ENCODE data around the gene ASXL1.

The ASXL1 gene

DNA sequence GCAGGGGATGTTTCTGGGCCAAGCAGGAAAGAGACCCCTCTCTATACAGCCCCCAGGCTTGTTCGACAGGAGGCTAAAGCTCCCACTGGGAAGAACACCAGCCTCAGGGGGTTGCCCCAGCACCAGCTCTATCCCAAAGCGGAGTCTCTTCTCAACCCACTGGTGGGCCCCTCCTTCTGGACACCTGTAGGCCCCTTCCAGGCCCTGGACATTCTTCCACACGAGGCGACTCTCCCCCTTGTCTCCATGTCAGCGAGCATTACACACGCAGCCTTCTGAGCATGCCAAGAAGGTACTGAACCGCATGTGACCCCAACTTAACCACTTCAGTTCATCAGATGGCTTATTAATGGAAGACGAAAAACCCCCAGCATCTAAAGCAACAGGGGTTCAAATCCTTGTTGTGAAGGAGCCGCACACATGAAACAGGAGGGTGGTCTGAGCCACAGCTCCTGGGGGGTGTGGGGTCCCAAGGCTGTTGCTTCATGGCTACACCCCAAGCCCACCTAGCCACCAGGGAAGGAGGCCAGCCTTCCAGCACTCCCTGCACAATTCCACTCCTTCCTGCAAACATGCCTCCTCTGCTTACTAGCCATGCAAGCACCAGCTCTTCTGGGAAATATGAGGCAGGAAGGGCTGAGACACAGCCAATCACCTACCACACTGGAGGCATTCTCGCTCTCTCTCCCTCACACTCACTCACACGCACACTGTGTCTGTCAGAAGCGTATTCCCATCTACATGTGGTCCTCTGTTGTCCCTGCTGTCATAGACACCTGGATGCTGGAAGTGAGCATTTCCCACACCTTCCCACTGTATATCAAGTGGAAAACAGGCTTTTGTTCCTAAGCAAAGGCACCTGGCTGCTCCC lies 122.5 kb downstream of the ASXL1 start:
- DNase-seq (ENCODE audit: low spot score) = no peak

DNA sequence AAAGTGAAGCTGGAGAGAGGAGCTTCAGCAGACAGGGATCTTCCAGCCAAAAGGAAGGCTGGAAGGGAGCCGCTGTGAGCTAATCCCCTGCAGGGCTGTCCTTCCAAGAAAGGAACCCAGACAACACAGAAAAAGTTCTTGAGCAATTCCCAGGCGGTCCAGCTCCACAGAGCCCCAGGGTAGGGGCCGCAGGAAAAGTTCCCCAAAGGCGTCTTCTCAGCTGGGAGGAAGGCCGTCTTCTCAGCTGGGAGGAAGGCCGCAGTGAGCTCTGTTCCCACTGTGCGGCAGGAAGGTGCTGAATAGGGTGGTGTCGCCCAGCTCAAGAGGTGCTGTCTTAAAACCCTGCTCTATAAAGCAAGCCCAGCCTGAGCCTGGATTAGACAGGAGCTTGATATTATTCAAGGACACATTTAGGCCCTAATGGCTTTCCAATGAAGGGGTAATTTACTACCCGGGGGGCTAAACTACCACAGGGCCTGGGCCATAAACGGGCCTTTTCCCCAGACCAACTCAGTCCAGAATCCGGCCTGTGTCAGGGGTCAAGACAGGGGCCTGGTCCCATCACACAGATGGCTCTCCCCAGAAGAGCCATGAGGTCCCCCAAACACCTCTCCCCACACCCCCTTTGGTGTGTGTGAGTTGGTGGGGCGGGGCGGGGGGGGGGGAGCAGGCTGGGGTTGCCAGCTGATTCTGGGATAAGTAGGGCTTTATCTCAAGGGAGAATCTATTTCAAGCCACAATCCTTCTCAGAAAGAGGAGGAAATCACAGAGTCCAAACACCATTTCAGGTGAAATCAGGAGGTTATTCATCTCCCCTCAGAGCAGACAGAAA lies 123.4 kb downstream of the ASXL1 start:
- no peak for DNase-seq (ENCODE audit: low spot score)

- DNase-seq (ENCODE audit: low spot score) = no peak
These were observed 124.0 kb downstream of the ASXL1 start for GRCh38 chr20:32482143-32482441.

DNA sequence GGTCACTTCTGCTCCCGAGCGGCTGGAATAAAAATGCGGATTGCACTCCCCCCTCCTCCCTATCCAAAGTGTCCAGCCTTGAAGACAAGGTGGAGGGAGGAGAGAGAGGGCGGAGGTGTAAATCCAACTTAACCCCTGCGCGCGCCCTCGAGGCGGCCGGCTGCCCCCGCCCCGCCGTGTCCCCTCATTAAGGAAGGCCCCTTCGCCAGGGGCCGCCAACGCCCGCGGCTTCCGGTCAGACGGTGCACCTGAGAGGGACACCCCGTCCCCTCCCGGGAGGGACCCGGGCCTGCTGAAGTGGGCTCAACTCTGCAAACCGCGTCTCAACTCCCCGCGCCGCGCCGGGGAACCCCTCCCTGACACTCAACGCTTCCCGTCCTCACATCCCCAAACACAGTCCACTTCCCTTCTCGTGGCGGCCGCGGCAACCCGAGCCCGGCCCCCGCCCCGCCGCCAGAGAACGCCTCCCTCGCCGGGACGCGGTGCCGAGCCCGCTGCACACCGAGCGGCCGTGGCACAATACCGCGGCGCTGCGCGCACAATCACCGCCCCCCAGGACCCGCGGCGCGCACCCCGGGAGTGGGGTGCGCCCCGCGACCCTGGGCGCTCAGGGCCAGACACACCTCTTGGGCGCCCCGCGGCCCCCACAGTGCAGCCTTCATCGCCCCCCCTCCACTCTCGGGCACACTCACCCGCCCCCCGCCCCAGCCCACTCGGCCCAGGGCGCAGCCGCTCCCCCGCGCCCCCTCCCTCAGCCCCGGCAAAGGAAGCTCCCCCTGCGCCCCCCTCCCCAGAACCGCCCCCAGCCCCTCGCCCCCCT lies 124.5 kb downstream of the ASXL1 start:
- peak; percentile 47 for DNase-seq (ENCODE audit: low spot score)

DNA sequence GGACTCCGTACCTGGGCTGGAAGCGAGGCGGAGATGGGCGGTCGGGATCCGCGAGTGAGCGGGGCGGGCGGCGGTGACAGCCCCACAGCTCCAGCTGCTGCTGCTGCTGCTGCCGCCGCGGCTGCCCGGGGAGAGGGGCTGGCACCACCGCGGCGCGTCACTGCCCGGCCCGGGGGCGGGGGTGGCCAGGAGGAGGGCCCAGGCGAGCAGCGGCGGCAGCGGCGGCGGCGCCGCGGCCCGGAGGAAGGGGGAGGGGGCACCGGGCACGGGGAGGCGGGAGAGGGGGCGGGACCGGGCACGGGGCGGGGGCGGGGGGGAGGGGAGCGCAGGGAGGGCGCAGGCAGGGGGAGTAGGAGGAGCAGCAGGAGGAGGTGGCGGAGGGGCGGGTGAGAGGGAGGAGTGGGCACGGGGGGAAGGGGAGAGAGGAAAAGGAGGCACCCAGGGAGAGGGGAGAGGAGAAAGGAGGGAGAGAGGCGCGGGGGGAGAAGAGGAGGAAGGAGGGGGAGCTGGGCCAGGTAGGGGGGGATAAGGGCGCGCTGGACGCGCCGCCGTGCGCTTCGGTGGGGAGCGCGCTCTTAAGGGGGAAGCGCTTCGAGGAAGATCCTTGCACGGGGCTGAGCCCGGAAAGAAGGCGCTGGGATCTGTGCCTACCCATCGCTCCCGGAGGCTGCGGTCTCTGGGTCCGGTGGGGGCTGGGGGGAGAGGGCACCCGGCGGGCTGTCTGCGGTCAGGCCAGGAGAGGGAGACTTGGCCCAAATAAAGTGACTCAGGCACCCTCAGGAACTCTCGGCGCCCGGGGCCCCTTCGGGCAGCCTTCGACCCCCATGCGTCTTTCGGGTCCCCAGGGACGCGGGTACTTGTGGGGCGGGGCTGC lies 125.5 kb downstream of the ASXL1 start:
- DNase-seq (ENCODE audit: low spot score) = peak; percentile 91

DNA sequence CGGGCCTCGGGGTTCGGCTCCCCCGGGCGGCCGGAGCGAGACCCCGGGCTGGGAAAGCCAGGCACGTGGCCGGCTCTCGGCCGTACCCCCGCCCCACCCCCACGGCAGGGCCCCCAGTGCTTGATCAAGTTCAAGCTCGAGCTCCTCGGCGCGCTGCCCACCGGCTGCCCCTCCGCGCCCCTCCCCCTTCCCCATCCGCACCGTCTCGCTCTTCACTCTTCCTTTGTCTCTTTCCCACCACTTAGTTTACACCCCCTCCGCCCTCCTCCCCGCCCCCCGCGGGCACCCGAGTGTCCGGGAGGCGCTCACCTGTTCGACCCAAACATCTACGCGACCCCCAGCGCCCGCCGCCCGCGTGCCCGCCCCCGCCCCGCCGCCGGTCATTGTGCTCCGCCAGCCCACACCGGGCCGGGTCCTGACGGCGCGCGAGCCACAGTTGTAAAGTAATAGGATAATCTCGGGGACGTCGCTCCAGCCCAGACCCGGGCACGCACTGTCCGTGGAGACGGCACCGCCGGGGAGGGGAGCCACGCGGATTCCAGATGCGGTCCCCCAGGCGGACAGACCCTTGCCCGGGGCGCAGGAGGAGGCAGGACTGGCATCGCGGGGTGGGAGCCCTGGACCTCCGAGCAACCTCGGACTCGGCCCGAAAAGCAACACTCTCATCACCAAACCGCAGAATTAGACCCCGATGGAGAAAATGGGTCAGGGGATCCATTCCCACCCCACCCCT lies 126.3 kb downstream of the ASXL1 start:
- peak; percentile 64 for DNase-seq (ENCODE audit: low spot score)

- DNase-seq (ENCODE audit: low spot score) = peak; percentile 89
These were observed 127.0 kb downstream of the ASXL1 start for GRCh38 chr20:32484958-32485769.

- DNase-seq (ENCODE audit: low spot score) = no peak
These were observed 127.8 kb downstream of the ASXL1 start for GRCh38 chr20:32485770-32486478.

GRCh38 chr20:32487381-32487780 lies 129.2 kb downstream of the ASXL1 start:
- no peak for DNase-seq (ENCODE audit: low spot score)

- DNase-seq (ENCODE audit: low spot score) = no peak
These were observed 130.1 kb downstream of the ASXL1 start for GRCh38 chr20:32488066-32488838.
